MM.1S (cell line): ENCODE results near the gene RBL1.
A peak's percentile ranks its signal among the peaks of the same experiment; 100 is the strongest.

Source experiments
- DNase-seq: peaks from one replicate; pipeline ENCODE4 v3.0.0-alpha.2; 2015
- H2AFZ ChIP-seq: fragments of 300-600 bp; sonication (generic); 2 replicates; pipeline ENCODE4 v1.6.0; 2016; ENCODE audit warnings: antibody characterized with exemption, low read length
- H3F3A ChIP-seq: fragments of 300-600 bp; sonication (generic); 2 replicates; pipeline ENCODE4 v1.6.1; 2016; ENCODE audit warnings: mild to moderate bottlenecking, antibody characterized with exemption, low read length, moderate library complexity, mixed read lengths; ENCODE audit not compliant: insufficient read depth
- H3K27ac ChIP-seq: fragments of 300-600 bp; sonication (generic); 2 replicates; pipeline ENCODE4 v1.5.1; 2016; ENCODE audit warnings: mild to moderate bottlenecking, low read length
- H3K27me3 ChIP-seq: fragments of 300-600 bp; sonication (generic); replicated peaks from 2 replicates; pipeline ENCODE4 v1.6.0; 2016; ENCODE audit warnings: low read length; ENCODE audit not compliant: insufficient read depth
- H3K36me3 ChIP-seq: fragments of 300-600 bp; sonication (generic); replicated peaks from 2 replicates; pipeline ENCODE4 v1.6.1; 2016; ENCODE audit warnings: mild to moderate bottlenecking, low read length, mixed read lengths; ENCODE audit not compliant: insufficient read depth
- H3K4me1 ChIP-seq: fragments of 300-600 bp; sonication (generic); 2 replicates; pipeline ENCODE4 v1.6.1; 2016; ENCODE audit warnings: low read length, mixed read lengths
- H3K4me2 ChIP-seq: fragments of 300-600 bp; sonication (generic); 2 replicates; pipeline ENCODE4 v1.6.0; 2016; ENCODE audit warnings: low read depth, low read length
- H3K4me3 ChIP-seq: fragments of 300-600 bp; sonication (generic); 2 replicates; pipeline ENCODE4 v1.5.1; 2016; ENCODE audit warnings: low read length, mixed read lengths
- H3K79me2 ChIP-seq: fragments of 300-600 bp; sonication (generic); 2 replicates; pipeline ENCODE4 v1.6.1; 2016; ENCODE audit warnings: mixed run types, low read length, mixed read lengths
- H3K9ac ChIP-seq: fragments of 300-600 bp; sonication (generic); 2 replicates; pipeline ENCODE4 v1.6.1; 2016; ENCODE audit warnings: low read length, mixed read lengths
- H3K9me2 ChIP-seq: fragments of 300-600 bp; sonication (generic); replicated peaks from 2 replicates; pipeline ENCODE4 v1.6.1; 2016; ENCODE audit warnings: mild to moderate bottlenecking, low read length, mixed read lengths; ENCODE audit not compliant: insufficient read depth
- H3K9me3 ChIP-seq: fragments of 300-600 bp; sonication (generic); replicated peaks from 2 replicates; pipeline ENCODE4 v1.6.1; 2016; ENCODE audit warnings: mild to moderate bottlenecking, low read length, mixed read lengths; ENCODE audit not compliant: insufficient read depth
- H4K20me1 ChIP-seq: fragments of 300-600 bp; sonication (generic); 2 replicates; pipeline ENCODE4 v1.6.1; 2016; ENCODE audit warnings: mild to moderate bottlenecking, low read length, moderate library complexity, mixed read lengths; ENCODE audit not compliant: insufficient read depth
- EZH2 ChIP-seq: fragments of 300-600 bp; sonication (generic); optimal IDR thresholded peaks from 2 replicates; pipeline ENCODE3; 2017; ENCODE audit warnings: low read depth, mild to moderate bottlenecking, antibody characterized with exemption, low read length, mixed read lengths
- EZH2phosphoT487 ChIP-seq: fragments of 300-600 bp; sonication (generic); IDR thresholded peaks from 2 replicates; pipeline ENCODE4 v1.6.1; 2018; ENCODE audit warnings: antibody characterized with exemption, low read length
- TF ChIP-seq, protein P1 (sequence below): fragments of 300-600 bp; sonication (generic); IDR thresholded peaks from 2 replicates; pipeline ENCODE4 v1.5.1; 2016; ENCODE audit warnings: antibody characterized with exemption, low read length, mixed read lengths

Gene RBL1, protein sequence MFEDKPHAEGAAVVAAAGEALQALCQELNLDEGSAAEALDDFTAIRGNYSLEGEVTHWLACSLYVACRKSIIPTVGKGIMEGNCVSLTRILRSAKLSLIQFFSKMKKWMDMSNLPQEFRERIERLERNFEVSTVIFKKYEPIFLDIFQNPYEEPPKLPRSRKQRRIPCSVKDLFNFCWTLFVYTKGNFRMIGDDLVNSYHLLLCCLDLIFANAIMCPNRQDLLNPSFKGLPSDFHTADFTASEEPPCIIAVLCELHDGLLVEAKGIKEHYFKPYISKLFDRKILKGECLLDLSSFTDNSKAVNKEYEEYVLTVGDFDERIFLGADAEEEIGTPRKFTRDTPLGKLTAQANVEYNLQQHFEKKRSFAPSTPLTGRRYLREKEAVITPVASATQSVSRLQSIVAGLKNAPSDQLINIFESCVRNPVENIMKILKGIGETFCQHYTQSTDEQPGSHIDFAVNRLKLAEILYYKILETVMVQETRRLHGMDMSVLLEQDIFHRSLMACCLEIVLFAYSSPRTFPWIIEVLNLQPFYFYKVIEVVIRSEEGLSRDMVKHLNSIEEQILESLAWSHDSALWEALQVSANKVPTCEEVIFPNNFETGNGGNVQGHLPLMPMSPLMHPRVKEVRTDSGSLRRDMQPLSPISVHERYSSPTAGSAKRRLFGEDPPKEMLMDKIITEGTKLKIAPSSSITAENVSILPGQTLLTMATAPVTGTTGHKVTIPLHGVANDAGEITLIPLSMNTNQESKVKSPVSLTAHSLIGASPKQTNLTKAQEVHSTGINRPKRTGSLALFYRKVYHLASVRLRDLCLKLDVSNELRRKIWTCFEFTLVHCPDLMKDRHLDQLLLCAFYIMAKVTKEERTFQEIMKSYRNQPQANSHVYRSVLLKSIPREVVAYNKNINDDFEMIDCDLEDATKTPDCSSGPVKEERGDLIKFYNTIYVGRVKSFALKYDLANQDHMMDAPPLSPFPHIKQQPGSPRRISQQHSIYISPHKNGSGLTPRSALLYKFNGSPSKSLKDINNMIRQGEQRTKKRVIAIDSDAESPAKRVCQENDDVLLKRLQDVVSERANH

DNA sequence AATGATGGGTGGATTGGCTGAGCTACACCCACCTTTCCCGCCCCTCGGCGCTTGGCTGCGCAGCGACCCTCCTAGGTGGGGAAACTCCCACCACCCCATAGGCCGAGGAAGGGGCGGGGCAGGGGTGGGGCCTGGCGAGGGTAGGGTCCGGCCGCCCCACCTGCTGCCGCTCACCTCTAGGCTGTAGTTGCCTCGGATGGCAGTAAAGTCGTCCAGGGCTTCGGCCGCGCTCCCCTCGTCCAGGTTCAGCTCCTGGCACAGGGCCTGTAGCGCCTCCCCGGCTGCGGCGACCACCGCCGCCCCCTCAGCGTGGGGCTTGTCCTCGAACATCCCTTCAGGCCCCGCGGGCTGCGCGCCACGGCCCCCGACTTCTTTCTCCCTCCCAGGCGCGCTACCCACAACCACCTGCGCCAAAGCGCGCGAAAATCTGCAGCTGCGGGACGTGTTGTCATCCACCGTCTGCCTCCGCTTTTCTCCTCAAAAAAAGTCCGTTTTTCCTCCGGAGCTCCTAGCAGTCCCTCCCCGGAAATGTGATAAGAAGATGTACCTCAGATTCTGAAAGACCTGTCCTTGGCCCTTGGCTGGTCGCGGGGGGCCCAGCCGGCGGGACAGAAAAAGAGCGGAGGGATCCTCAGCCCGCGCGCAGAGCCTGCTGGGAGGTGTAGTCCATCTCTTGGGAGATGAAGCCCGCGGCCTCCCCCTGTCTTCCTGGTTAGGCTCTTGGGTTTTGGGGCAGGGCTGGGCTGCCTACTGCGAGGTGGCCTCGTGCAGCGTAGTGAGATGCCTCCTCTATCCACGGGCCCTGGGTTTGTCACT, at the start of gene RBL1:
Gene RBL1 (minus strand): TSS at position 399 of the 816 bp plus-strand sequence. CDS start 69 bp downstream, at position 330.
- Histone ChIP-seq H3K9me3 (no peaks in the 10 kb centered on the region), H3K4me1 (peaks cover 14% of the 10 kb centered on the region), H3K4me2 (peak within 1 kb of the TSS; percentile 69), H4K20me1 (no peaks in the 10 kb centered on the region), H3K27ac (peak within 1 kb of the TSS; percentile 90), H3K36me3 (no peaks in the 10 kb centered on the region; the same call in 1 of the 2 replicates), H3K79me2 (peaks cover 50% of the 10 kb centered on the region), H3F3A (peaks cover 8% of the 10 kb centered on the region; the same call in 1 of the 2 replicates), H3K27me3 (no peaks in the 10 kb centered on the region), H3K9me2 (no peaks in the 10 kb centered on the region), H3K9ac (peak within 1 kb of the TSS; percentile 99), H2AFZ (peak within 1 kb of the TSS; percentile 100), H3K4me3 (peak within 1 kb of the TSS; percentile 89)
- TF ChIP-seq, protein P1, sequence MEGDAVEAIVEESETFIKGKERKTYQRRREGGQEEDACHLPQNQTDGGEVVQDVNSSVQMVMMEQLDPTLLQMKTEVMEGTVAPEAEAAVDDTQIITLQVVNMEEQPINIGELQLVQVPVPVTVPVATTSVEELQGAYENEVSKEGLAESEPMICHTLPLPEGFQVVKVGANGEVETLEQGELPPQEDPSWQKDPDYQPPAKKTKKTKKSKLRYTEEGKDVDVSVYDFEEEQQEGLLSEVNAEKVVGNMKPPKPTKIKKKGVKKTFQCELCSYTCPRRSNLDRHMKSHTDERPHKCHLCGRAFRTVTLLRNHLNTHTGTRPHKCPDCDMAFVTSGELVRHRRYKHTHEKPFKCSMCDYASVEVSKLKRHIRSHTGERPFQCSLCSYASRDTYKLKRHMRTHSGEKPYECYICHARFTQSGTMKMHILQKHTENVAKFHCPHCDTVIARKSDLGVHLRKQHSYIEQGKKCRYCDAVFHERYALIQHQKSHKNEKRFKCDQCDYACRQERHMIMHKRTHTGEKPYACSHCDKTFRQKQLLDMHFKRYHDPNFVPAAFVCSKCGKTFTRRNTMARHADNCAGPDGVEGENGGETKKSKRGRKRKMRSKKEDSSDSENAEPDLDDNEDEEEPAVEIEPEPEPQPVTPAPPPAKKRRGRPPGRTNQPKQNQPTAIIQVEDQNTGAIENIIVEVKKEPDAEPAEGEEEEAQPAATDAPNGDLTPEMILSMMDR, result peak; percentile 17; the same call in 1 of the 2 replicates
- TF ChIP-seq EZH2, result no peak
- DNase-seq, result peak; percentile 89

GRCh38 chr20:37144856-37145404, 49.1 kb upstream of the RBL1 start:
- Histone ChIP-seq H3K27me3 (no peaks in the 10 kb centered on the region), H3K9me2 (no peaks in the 10 kb centered on the region), H3K9me3 (no peaks in the 10 kb centered on the region), H2AFZ (no peak overlapping the region), H3F3A (no peaks in the 10 kb centered on the region), H3K9ac (no peak overlapping the region), H3K79me2 (no peaks in the 10 kb centered on the region), H3K4me1 (no peaks in the 10 kb centered on the region), H3K36me3 (no peaks in the 10 kb centered on the region), H3K4me2 (no peak overlapping the region), H3K4me3 (no peak overlapping the region), H3K27ac (no peak overlapping the region), H4K20me1 (no peaks in the 10 kb centered on the region)
- DNase-seq, result no peak
- TF ChIP-seq EZH2phosphoT487, result no peak
- no peak for TF ChIP-seq EZH2
- TF ChIP-seq, protein P1, result no peak

GRCh38 chr20:37142708-37143107, 46.9 kb upstream of the RBL1 start:
- no peak for DNase-seq
- Histone ChIP-seq H3K9me2 (no peaks in the 10 kb centered on the region), H4K20me1 (no peaks in the 10 kb centered on the region), H3K9me3 (no peaks in the 10 kb centered on the region), H3K27me3 (no peaks in the 10 kb centered on the region), H3K36me3 (no peaks in the 10 kb centered on the region), H2AFZ (no peak overlapping the region), H3K79me2 (no peaks in the 10 kb centered on the region), H3K4me1 (no peaks in the 10 kb centered on the region), H3F3A (no peaks in the 10 kb centered on the region), H3K27ac (no peak overlapping the region), H3K9ac (no peak overlapping the region), H3K4me2 (no peak overlapping the region), H3K4me3 (no peak overlapping the region)
- TF ChIP-seq EZH2phosphoT487 (no peak), EZH2 (no peak)
- TF ChIP-seq, protein P1, result no peak
